HUES6 (cell line): ENCODE data around the gene ZDHHC14.

ENCODE experiments used
- H3K27ac ChIP-seq: 2 replicates; pipeline ENCODE4 v1.7.0; 2013; ENCODE audit warnings: low read depth, mild to moderate bottlenecking, low read length, inconsistent platforms
- H3K27me3 ChIP-seq: 2 replicates; pipeline ENCODE4 v1.6.1; 2013; ENCODE audit warnings: low read length; ENCODE audit not compliant: control insufficient read depth, insufficient read depth
- H3K36me3 ChIP-seq: 2 replicates; pipeline ENCODE4 v1.6.1; 2013; ENCODE audit warnings: low read length; ENCODE audit not compliant: control insufficient read depth, insufficient read depth
- H3K4me1 ChIP-seq: 2 replicates; pipeline ENCODE4 v1.6.1; 2013; ENCODE audit warnings: low read length; ENCODE audit not compliant: control insufficient read depth, insufficient read depth
- H3K4me3 ChIP-seq: 2 replicates; pipeline ENCODE4 v1.5.1; 2013; ENCODE audit warnings: low read depth, low read length
- H3K9ac ChIP-seq: one replicate; pipeline ENCODE4 v1.6.1; 2013; ENCODE audit warnings: mild to moderate bottlenecking, low read length
- H3K9me3 ChIP-seq: 2 replicates; pipeline ENCODE4 v1.6.1; 2013; ENCODE audit warnings: low read depth, low read length; ENCODE audit not compliant: control insufficient read depth, insufficient read depth

ZDHHC14 gene

GRCh38 chr6:157620944-157621343 lies 240.0 kb downstream of the ZDHHC14 start:
- Histone ChIP-seq H3K27me3 (no peaks in the 10 kb centered on the region), H3K9me3 (peaks cover 8% of the 10 kb centered on the region), H3K4me3 (no peak overlapping the region), H3K36me3 (no peaks in the 10 kb centered on the region), H3K9ac (no peak overlapping the region), H3K27ac (no peak overlapping the region), H3K4me1 (no peaks in the 10 kb centered on the region)

GRCh38 chr6:157621406-157621805 lies 240.4 kb downstream of the ZDHHC14 start:
- Histone ChIP-seq H3K4me1 (no peaks in the 10 kb centered on the region), H3K9me3 (peaks cover 8% of the 10 kb centered on the region), H3K36me3 (no peaks in the 10 kb centered on the region), H3K4me3 (no peak overlapping the region), H3K9ac (no peak overlapping the region), H3K27me3 (no peaks in the 10 kb centered on the region), H3K27ac (no peak overlapping the region)

GRCh38 chr6:157622427-157622826 lies 241.4 kb downstream of the ZDHHC14 start:
- Histone ChIP-seq H3K9me3 (peaks cover 8% of the 10 kb centered on the region), H3K27me3 (no peaks in the 10 kb centered on the region), H3K9ac (no peak overlapping the region), H3K4me3 (no peak overlapping the region), H3K36me3 (no peaks in the 10 kb centered on the region), H3K4me1 (no peaks in the 10 kb centered on the region), H3K27ac (no peak overlapping the region)

- Histone ChIP-seq H3K27me3 (no peaks in the 10 kb centered on the region), H3K4me1 (peaks cover 12% of the 10 kb centered on the region), H3K9me3 (peaks cover 4% of the 10 kb centered on the region; the same call in 1 of the 2 replicates), H3K27ac (no peak overlapping the region), H3K36me3 (no peaks in the 10 kb centered on the region), H3K4me3 (no peak overlapping the region), H3K9ac (no peak overlapping the region)
Measured at GRCh38 chr6:157625111-157625510, 244.1 kb downstream of the ZDHHC14 start.

- Histone ChIP-seq H3K4me1 (peaks cover 12% of the 10 kb centered on the region), H3K9ac (no peak overlapping the region), H3K9me3 (peaks cover 3% of the 10 kb centered on the region; the same call in 1 of the 2 replicates), H3K4me3 (no peak overlapping the region), H3K36me3 (no peaks in the 10 kb centered on the region), H3K27ac (no peak overlapping the region), H3K27me3 (no peaks in the 10 kb centered on the region)
Measured at GRCh38 chr6:157625764-157626163, 244.8 kb downstream of the ZDHHC14 start.

- Histone ChIP-seq H3K9me3 (peaks cover 2% of the 10 kb centered on the region; the same call in 1 of the 2 replicates), H3K36me3 (no peaks in the 10 kb centered on the region), H3K27me3 (no peaks in the 10 kb centered on the region), H3K4me1 (peaks cover 12% of the 10 kb centered on the region), H3K9ac (no peak overlapping the region), H3K27ac (no peak overlapping the region), H3K4me3 (no peak overlapping the region)
Measured at GRCh38 chr6:157627195-157627966, 246.4 kb downstream of the ZDHHC14 start.

- Histone ChIP-seq H3K9ac (no peak overlapping the region), H3K4me1 (peaks cover 12% of the 10 kb centered on the region), H3K4me3 (no peak overlapping the region), H3K27me3 (no peaks in the 10 kb centered on the region), H3K9me3 (no peaks in the 10 kb centered on the region), H3K36me3 (no peaks in the 10 kb centered on the region), H3K27ac (no peak overlapping the region)
Measured at GRCh38 chr6:157628463-157628862, 247.5 kb downstream of the ZDHHC14 start.

GRCh38 chr6:157629220-157629619 lies 248.2 kb downstream of the ZDHHC14 start:
- Histone ChIP-seq H3K9ac (no peak overlapping the region), H3K4me3 (no peak overlapping the region), H3K4me1 (peaks cover 12% of the 10 kb centered on the region), H3K27ac (no peak overlapping the region), H3K36me3 (no peaks in the 10 kb centered on the region), H3K27me3 (no peaks in the 10 kb centered on the region), H3K9me3 (no peaks in the 10 kb centered on the region)

GRCh38 chr6:157630463-157631080 lies 249.6 kb downstream of the ZDHHC14 start:
- H3K4me3 ChIP-seq = no peak overlapping the region
- no peak overlapping the region for H3K9ac ChIP-seq
- H3K27me3 ChIP-seq = no peaks in the 10 kb centered on the region
- no peak overlapping the region for H3K27ac ChIP-seq
- no peaks in the 10 kb centered on the region for H3K9me3 ChIP-seq
- no peaks in the 10 kb centered on the region for H3K36me3 ChIP-seq
- peaks cover 14% of the 10 kb centered on the region for H3K4me1 ChIP-seq

GRCh38 chr6:157631412-157631811 lies 250.4 kb downstream of the ZDHHC14 start:
- Histone ChIP-seq H3K4me3 (no peak overlapping the region), H3K9ac (no peak overlapping the region), H3K27me3 (no peaks in the 10 kb centered on the region), H3K4me1 (peaks cover 20% of the 10 kb centered on the region), H3K27ac (no peak overlapping the region), H3K36me3 (no peaks in the 10 kb centered on the region), H3K9me3 (no peaks in the 10 kb centered on the region)

- no peaks in the 10 kb centered on the region for H3K9me3 ChIP-seq
- H3K36me3 ChIP-seq = no peaks in the 10 kb centered on the region
Measured at GRCh38 chr6:157631838-157632614, 251.0 kb downstream of the ZDHHC14 start.

More at GRCh38 chr6:157631838-157632614, 251.0 kb downstream of the ZDHHC14 start:
- peaks cover 20% of the 10 kb centered on the region for H3K4me1 ChIP-seq
- H3K4me3 ChIP-seq = no peak overlapping the region
- H3K9ac ChIP-seq = no peak overlapping the region
- H3K27me3 ChIP-seq = no peaks in the 10 kb centered on the region
- no peak overlapping the region for H3K27ac ChIP-seq
